GF-D8 (cell line): ENCODE results near the gene ANKEF1.
"Not testable (repeated sequence)": the region's sequence is repeated elsewhere in the genome, so short reads cannot be mapped to it uniquely, and the experiment has no call there.

Experiments
- DNase-seq: peaks from one replicate; lab custom pipeline; 2025; lab: John Stamatoyannopoulos, UW

ANKEF1 gene

GRCh38 chr20:10033905-10034650 is 709 bp upstream of the ANKEF1 start:
- no peak for DNase-seq

DNA sequence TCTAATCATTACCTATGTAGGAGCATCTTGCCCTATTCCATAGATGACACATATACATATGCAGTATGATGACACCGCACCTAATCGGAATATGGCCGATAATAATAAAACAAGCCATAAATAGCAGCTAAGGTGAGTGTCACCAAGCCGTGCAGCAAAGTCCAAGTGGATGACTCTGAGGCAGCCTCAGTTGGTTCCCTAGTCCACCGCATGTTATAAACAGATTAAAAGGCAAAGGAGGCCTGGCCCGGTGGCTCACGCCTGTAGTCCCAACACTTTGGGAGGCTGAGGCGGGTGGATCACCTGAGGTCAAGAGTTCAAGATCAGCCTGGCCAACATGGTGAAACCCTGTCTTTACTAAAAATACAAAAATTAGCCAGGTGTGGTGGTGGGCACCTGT is 1.5 kb downstream of the ANKEF1 start:
- not testable (repeated sequence) for DNase-seq

- no peak for DNase-seq
These were observed 5.5 kb downstream of the ANKEF1 start for GRCh38 chr20:10040070-10040975.

GRCh38 chr20:10042086-10042485 is 7.3 kb downstream of the ANKEF1 start:
- DNase-seq: no peak

- no peak for DNase-seq
These were observed 12.6 kb downstream of the ANKEF1 start for GRCh38 chr20:10047427-10047826.

DNA sequence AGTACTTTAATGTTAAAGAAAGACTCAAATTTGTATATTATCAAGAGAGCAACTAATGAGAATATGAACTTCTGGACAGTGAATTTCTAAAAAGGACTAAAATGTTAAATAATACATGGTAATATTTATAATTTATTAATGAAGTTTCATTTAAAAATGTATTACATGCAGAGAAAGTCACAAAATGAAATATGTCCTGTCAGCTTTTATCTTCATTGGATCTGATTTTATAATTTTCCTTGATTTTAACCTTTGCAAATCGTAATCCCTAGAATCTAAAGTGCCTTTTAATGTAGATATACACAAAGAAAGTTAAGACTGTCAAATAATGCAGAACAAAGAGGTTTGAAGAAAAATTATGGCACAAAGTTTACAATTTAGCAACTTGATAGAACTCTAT is 16.4 kb downstream of the ANKEF1 start:
- DNase-seq: no peak

- DNase-seq: no peak
These were observed 24.2 kb downstream of the ANKEF1 start for GRCh38 chr20:10059006-10059405.

DNA sequence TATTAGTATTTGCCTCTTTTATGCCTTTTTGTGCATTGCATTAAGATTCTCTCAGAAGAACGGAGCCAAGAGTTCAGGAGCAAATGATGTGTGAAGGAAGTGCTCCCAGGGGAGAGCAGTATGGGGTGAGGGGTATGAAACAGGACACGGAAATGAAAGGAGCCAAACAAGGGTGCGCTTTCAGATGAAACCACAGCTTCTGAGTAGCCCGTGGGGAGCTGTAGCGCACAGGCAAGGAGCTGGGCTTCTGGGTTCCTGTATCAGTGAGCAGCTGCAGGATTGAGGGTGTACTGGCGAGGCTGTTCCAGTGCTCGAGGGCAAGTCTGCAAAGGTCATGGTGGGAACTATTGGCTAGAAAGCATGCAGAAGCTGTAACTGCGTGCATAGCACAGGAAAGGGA is 25.4 kb downstream of the ANKEF1 start:
- no peak for DNase-seq

DNA sequence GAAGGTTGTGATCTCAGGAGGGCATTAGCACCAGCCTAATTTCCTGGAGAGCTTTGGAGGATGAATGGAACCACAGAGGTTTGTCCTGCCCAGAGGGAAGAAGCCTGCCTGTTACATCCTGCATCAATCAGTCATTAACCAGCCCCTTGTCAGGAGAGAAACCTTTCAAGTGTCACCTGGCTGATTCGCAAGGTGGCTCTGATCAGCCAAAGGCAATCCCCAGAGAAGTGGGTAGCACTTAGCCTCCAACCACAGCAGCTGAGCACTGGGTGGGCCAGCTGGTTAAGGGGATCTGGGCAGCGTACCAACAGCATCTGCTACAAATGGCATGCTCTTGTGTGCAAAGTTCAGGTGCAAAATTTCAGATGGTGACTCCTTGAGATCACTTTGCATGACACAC is 26.9 kb downstream of the ANKEF1 start:
- DNase-seq: no peak

- no peak for DNase-seq
These were observed 28.7 kb downstream of the ANKEF1 start for GRCh38 chr20:10063482-10063881.

DNA sequence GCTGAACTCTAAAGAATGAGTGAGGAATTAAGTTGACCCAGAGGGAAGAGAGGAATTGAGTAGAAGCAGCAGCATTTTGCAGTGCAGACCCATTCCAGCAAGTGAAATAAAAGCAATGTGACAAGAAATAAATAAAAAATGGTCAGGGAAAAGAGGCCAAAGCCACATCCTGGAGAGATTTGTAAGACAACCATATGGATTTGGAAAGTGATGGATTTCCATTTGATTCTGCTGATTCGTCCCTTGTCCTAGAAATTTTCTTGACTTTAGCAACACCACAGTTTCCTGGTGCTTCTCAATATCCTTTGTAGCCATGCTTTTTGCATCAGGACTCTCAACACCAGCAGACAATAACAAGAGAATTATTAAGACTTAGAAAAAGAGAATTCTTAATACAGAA is 29.8 kb downstream of the ANKEF1 start:
- no peak for DNase-seq

DNA sequence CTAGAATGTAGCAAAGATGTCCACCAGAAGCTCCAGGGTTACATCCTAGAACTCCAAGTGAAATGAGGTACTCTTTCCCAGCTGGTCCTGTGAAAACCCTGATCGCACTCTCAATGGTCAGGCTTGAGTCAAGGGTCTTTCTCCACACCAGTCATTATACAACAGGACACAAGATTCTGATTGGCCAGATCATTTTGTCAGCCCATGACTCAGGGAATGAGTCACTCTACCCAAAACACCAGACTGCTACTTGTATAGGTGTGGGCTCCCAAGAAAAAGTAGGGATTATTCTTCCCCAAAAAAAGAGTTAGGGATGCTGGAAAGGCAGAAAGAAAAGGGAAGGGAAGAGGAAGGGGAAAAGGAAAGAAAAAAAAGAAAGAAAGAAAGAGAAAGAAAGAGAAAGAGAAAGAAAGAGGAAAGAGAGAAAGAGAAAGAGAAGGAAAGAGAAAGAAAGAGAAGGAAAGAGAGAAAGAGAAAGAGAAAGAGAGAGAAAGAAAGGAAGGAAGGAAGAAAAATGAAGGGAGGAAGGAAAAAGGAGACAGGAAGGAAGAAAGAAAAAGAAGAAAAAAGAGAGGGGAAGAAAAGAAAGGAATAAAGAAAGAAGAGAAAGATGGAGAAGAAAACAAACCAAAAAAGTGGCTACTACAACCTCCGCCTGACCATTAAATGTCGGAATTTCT is 30.5 kb downstream of the ANKEF1 start:
- DNase-seq: no peak

- DNase-seq: no peak
These were observed 32.5 kb downstream of the ANKEF1 start for GRCh38 chr20:10067321-10067720.

GRCh38 chr20:10074513-10074912 is 39.7 kb downstream of the ANKEF1 start:
- DNase-seq: no peak

DNA sequence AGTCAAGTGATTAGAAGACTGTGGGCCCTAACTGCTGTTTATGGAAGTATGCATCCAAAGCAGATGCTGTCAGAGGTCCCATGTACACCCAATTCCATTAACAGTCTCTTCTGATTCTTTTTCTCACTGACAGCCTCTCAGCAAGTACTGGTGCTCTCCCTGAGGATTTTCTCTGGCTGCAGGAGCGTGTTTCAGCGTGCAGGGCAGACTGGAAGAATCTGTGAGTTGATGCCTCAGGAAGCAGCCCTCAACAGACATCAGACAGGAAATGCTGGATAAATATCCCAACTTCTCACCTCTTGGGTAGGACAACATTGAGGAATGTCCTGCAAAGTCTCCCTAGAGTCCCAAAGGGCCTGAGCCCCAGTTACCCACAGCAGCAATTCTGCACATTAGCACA is 40.8 kb downstream of the ANKEF1 start:
- no peak for DNase-seq

- DNase-seq: no peak
These were observed 41.6 kb downstream of the ANKEF1 start for GRCh38 chr20:10076126-10077080.

DNA sequence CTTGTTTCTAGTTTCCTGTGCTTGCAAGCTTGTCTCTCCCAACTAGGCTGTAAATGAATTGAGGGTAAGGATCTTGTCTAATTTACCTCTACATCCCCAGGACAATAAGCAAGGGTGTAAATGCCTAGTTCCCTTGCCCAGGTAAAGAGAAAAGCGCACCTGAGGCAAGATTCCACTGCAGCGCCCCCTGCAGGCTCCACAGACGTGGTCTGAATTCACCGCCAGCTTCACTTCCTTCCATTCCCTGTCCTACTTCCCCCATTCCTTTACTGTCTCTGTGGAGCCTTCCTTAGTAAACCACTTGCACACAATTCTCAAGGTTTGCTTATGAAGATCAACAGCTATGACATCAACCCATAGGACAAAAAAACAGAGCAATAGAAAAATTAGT is 42.3 kb downstream of the ANKEF1 start:
- no peak for DNase-seq

GRCh38 chr20:10077886-10078285 is 43.1 kb downstream of the ANKEF1 start:
- no peak for DNase-seq

DNA sequence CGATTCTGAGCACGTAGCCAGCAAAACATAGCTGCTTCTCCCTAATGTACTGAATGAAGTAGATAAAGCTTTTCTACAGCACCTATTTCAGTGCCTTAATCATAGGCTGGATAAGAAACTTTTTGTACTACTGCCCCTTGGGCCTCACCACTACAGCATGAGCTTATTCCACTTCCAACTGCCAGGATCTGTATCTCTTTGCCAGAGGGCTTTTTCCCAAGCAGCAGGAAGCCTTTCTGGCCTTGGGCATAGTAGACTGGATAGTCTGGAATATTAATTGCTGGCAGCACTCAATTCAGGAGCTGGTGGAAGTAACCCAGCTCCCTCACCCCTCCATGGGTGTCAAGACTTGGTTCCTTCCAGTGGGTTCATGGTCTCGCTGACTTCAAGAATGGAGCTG is 43.6 kb downstream of the ANKEF1 start:
- no peak for DNase-seq

DNA sequence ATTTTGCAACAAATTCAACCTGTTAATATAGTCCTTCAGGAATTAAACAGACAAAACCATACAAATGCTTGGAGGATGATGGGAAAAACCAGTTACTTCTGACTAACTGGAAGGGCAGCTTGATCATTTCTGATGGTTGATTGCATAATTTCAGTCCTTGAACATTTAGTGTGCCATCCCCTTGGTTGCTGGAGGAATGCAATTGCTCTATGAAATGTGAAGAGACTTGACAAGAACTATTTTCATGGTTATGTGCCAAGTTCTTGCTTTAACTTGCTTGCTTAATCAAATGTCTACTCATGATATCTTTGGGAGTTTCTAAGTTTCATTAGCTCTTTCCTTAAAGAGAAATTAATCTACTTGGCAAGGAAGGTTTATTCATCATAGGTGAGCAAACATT is 45.2 kb downstream of the ANKEF1 start:
- DNase-seq: no peak

DNA sequence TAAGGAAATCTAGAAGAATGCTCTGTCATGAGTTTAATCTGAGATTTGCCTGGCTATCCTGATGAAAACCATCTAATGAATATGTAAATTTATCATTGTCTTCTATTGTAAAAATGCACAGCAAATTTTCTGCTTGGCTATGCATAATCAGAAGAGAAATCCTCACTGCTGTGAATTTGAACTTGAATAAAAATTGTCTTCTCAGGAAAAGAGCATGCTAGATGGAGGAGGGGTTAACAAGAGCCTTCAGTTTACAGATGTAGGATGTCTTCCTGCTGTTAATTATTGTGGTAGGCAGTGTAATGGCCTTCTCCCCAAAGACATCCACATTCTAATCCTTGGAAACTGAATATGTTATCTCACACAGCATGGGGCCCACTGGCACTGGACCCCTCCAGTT is 45.8 kb downstream of the ANKEF1 start:
- DNase-seq: no peak
